ENCODE measurements around the gene EFNA3.

Gene EFNA3

DNA sequence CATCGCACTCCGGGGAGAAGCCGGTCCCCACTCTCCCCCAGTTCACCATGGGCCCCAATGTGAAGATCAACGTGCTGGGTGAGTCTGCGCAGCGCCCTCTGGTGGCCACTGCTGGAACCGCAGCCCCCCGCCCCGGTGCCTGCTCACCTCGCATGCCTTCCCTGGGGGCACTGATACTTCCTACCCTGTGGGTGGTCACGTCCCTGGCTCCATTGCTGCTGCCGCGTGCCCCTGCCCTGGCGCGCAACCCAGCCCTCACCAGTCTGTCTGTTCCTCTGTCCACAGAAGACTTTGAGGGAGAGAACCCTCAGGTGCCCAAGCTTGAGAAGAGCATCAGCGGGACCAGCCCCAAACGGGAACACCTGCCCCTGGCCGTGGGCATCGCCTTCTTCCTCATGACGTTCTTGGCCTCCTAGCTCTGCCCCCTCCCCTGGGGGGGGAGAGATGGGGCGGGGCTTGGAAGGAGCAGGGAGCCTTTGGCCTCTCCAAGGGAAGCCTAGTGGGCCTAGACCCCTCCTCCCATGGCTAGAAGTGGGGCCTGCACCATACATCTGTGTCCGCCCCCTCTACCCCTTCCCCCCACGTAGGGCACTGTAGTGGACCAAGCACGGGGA is 7.6 kb downstream of the EFNA3 start:
- no peak for TF ChIP-seq POLR2AphosphoS5 (IDR thresholded peaks at IDR 0.05; ENCODE audit: low read depth, low read length)
- TF ChIP-seq TAF1 (IDR thresholded peaks at IDR 0.05; ENCODE audit: borderline replicate concordance, insufficient read depth, low read length) = no peak
- TF ChIP-seq FOXP2 (optimal IDR thresholded peaks at IDR 0.05; ENCODE audit: borderline replicate concordance, extremely low read depth, extremely low read length, insufficient read depth) = no peak
- no peak for TF ChIP-seq SIN3A (IDR thresholded peaks at IDR 0.05; ENCODE audit: borderline replicate concordance, insufficient read depth, low read length)

DNA sequence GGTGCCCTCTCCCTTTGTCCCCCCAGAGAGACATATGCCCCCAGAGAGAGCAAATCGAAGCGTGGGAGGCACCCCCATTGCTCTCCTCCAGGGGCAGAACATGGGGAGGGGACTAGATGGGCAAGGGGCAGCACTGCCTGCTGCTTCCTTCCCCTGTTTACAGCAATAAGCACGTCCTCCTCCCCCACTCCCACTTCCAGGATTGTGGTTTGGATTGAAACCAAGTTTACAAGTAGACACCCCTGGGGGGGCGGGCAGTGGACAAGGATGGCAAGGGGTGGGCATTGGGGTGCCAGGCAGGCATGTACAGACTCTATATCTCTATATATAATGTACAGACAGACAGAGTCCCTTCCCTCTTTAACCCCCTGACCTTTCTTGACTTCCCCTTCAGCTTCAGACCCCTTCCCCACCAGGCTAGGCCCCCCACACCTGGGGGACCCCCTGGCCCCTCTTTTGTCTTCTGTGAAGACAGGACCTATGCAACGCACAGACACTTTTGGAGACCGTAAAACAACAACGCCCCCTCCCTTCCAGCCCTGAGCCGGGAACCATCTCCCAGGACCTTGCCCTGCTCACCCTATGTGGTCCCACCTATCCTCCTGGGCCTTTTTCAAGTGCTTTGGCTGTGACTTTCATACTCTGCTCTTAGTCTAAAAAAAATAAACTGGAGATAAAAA is 8.4 kb downstream of the EFNA3 start:
- TF ChIP-seq FOXP2 (optimal IDR thresholded peaks at IDR 0.05; ENCODE audit: borderline replicate concordance, extremely low read depth, extremely low read length, insufficient read depth) (no peak), POLR2AphosphoS5 (IDR thresholded peaks at IDR 0.05; ENCODE audit: low read depth, low read length) (no peak), SIN3A (IDR thresholded peaks at IDR 0.05; ENCODE audit: borderline replicate concordance, insufficient read depth, low read length) (no peak), TAF1 (IDR thresholded peaks at IDR 0.05; ENCODE audit: borderline replicate concordance, insufficient read depth, low read length) (no peak)
- TF ChIP-seq, protein P1, sequence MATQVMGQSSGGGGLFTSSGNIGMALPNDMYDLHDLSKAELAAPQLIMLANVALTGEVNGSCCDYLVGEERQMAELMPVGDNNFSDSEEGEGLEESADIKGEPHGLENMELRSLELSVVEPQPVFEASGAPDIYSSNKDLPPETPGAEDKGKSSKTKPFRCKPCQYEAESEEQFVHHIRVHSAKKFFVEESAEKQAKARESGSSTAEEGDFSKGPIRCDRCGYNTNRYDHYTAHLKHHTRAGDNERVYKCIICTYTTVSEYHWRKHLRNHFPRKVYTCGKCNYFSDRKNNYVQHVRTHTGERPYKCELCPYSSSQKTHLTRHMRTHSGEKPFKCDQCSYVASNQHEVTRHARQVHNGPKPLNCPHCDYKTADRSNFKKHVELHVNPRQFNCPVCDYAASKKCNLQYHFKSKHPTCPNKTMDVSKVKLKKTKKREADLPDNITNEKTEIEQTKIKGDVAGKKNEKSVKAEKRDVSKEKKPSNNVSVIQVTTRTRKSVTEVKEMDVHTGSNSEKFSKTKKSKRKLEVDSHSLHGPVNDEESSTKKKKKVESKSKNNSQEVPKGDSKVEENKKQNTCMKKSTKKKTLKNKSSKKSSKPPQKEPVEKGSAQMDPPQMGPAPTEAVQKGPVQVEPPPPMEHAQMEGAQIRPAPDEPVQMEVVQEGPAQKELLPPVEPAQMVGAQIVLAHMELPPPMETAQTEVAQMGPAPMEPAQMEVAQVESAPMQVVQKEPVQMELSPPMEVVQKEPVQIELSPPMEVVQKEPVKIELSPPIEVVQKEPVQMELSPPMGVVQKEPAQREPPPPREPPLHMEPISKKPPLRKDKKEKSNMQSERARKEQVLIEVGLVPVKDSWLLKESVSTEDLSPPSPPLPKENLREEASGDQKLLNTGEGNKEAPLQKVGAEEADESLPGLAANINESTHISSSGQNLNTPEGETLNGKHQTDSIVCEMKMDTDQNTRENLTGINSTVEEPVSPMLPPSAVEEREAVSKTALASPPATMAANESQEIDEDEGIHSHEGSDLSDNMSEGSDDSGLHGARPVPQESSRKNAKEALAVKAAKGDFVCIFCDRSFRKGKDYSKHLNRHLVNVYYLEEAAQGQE (IDR thresholded peaks at IDR 0.05; ENCODE audit: insufficient read depth in 1 of 2, low read depth in 2 of 2, low read length in 2 of 2) = no peak

GRCh38 chr1:155091071-155092051 is 12.7 kb downstream of the EFNA3 start:
- TF ChIP-seq SIN3A (IDR thresholded peaks at IDR 0.05; ENCODE audit: borderline replicate concordance, insufficient read depth, low read length) (no peak), POLR2AphosphoS5 (IDR thresholded peaks at IDR 0.05; ENCODE audit: low read depth, low read length) (no peak), FOXP2 (optimal IDR thresholded peaks at IDR 0.05; ENCODE audit: borderline replicate concordance, extremely low read depth, extremely low read length, insufficient read depth) (no peak), TAF1 (IDR thresholded peaks at IDR 0.05; ENCODE audit: borderline replicate concordance, insufficient read depth, low read length) (no peak)
- TF ChIP-seq, protein P1 (IDR thresholded peaks at IDR 0.05; ENCODE audit: insufficient read depth in 1 of 2, low read depth in 2 of 2, low read length in 2 of 2) = no peak

GRCh38 chr1:155092131-155092530 is 13.5 kb downstream of the EFNA3 start:
- TF ChIP-seq, protein P1 (IDR thresholded peaks at IDR 0.05; ENCODE audit: insufficient read depth in 1 of 2, low read depth in 2 of 2, low read length in 2 of 2) = no peak
- no peak for TF ChIP-seq POLR2AphosphoS5 (IDR thresholded peaks at IDR 0.05; ENCODE audit: low read depth, low read length)
- no peak for TF ChIP-seq FOXP2 (optimal IDR thresholded peaks at IDR 0.05; ENCODE audit: borderline replicate concordance, extremely low read depth, extremely low read length, insufficient read depth)
- TF ChIP-seq TAF1 (IDR thresholded peaks at IDR 0.05; ENCODE audit: borderline replicate concordance, insufficient read depth, low read length) = no peak
- no peak for TF ChIP-seq SIN3A (IDR thresholded peaks at IDR 0.05; ENCODE audit: borderline replicate concordance, insufficient read depth, low read length)

DNA sequence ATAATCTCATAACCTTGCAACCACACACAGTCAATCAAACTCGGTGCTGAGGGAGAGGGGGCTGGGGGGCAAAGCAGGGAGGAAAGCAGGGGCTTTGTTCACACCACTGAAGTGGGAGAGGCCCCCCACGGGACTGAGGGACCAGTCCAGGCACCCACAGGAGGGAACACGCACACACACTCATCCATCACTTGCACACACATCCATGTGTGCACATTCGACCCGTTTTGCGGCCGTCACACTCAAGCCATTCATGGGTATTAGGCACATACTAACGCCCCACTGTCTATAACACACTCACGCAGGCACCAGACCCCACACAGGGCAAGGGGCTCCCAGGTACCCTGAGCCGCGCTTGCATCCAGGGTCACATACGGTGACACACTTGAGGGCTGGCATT is 14.0 kb downstream of the EFNA3 start:
- TF ChIP-seq FOXP2 (optimal IDR thresholded peaks at IDR 0.05; ENCODE audit: borderline replicate concordance, extremely low read depth, extremely low read length, insufficient read depth) (no peak), TAF1 (IDR thresholded peaks at IDR 0.05; ENCODE audit: borderline replicate concordance, insufficient read depth, low read length) (no peak)
- TF ChIP-seq, protein P1 (IDR thresholded peaks at IDR 0.05; ENCODE audit: insufficient read depth in 1 of 2, low read depth in 2 of 2, low read length in 2 of 2) = no peak

Measured in PFSK-1 (cell line).